Measurements from ENCODE around the gene IL1RN. TPM values are rescaled to one million over a fixed set of nuclear protein-coding genes. Genes with fewer than 3 reads are reported as not detected.

Gene IL1RN
- total and polyA plus RNA-seq, 2 of the 13 experiments (the other 11 are each of a cell fraction or from before 2014, with no cell fraction given) = 21.2 to 101 TPM

- TF ChIP-seq RNF2 (conservative IDR thresholded peaks at IDR 0.05; ENCODE audit: low read depth) (no peak), ZNF850 (CRISPR knock-in tag; conservative IDR thresholded peaks at IDR 0.05) (no peak), ZNF788 (CRISPR knock-in tag; IDR thresholded peaks at IDR 0.05; ENCODE audit: borderline replicate concordance) (peak; percentile 44; the same call in 1 of the 2 replicates), ARHGAP35 (CRISPR knock-in tag; IDR thresholded peaks at IDR 0.05; ENCODE audit: borderline replicate concordance) (0 out of 2 replicates have a peak, but pooled peaks have one; percentile 8), ZHX2 (IDR thresholded peaks at IDR 0.05; ENCODE audit: low read depth) (no peak), ZHX2 (CRISPR knock-in tag; IDR thresholded peaks at IDR 0.05; ENCODE audit: borderline replicate concordance) (no peak), KDM5B (CRISPR knock-in tag; IDR thresholded peaks at IDR 0.05; ENCODE audit: borderline replicate concordance) (peak; percentile 6; the same call in 1 of the 2 replicates), ZNF589 (CRISPR knock-in tag; conservative IDR thresholded peaks at IDR 0.05) (no peak), HNRNPH1 (optimal IDR thresholded peaks at IDR 0.05; ENCODE audit: low read depth, low read length) (no peak), BORCS8-MEF2B (CRISPR knock-in tag; IDR thresholded peaks at IDR 0.05) (0 out of 2 replicates have a peak, but pooled peaks have one; percentile 57), ZNF607 (CRISPR knock-in tag; IDR thresholded peaks at IDR 0.05; ENCODE audit: borderline replicate concordance) (0 out of 2 replicates have a peak, but pooled peaks have one; percentile 7), SP1 (IDR thresholded peaks at IDR 0.05) (no peak), SP1 (CRISPR knock-in tag; IDR thresholded peaks at IDR 0.05) (no peak), ZMYM2 (CRISPR knock-in tag; IDR thresholded peaks at IDR 0.05) (no peak), SRSF9 (IDR thresholded peaks at IDR 0.05; ENCODE audit: borderline replicate concordance, insufficient read depth, low read depth, low read length, poor library complexity, severe bottlenecking) (no peak), ZFP41 (CRISPR knock-in tag; IDR thresholded peaks at IDR 0.05; ENCODE audit: borderline replicate concordance) (no peak), ZNF10 (CRISPR knock-in tag; IDR thresholded peaks at IDR 0.05; ENCODE audit: borderline replicate concordance, low read depth) (no peak), ZNF550 (CRISPR knock-in tag; IDR thresholded peaks at IDR 0.05; ENCODE audit: borderline replicate concordance) (no peak), KLF6 (CRISPR knock-in tag; IDR thresholded peaks at IDR 0.05) (no peak), RXRB (CRISPR knock-in tag; IDR thresholded peaks at IDR 0.05; ENCODE audit: borderline replicate concordance) (peak; percentile 15; the same call in 1 of the 2 replicates)
- TF ChIP-seq, protein P1, sequence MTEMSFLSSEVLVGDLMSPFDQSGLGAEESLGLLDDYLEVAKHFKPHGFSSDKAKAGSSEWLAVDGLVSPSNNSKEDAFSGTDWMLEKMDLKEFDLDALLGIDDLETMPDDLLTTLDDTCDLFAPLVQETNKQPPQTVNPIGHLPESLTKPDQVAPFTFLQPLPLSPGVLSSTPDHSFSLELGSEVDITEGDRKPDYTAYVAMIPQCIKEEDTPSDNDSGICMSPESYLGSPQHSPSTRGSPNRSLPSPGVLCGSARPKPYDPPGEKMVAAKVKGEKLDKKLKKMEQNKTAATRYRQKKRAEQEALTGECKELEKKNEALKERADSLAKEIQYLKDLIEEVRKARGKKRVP (CRISPR knock-in tag; IDR thresholded peaks at IDR 0.05) = no peak
- TF ChIP-seq, protein P2, sequence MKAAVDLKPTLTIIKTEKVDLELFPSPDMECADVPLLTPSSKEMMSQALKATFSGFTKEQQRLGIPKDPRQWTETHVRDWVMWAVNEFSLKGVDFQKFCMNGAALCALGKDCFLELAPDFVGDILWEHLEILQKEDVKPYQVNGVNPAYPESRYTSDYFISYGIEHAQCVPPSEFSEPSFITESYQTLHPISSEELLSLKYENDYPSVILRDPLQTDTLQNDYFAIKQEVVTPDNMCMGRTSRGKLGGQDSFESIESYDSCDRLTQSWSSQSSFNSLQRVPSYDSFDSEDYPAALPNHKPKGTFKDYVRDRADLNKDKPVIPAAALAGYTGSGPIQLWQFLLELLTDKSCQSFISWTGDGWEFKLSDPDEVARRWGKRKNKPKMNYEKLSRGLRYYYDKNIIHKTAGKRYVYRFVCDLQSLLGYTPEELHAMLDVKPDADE (CRISPR knock-in tag; IDR thresholded peaks at IDR 0.05) = no peak
Observed at GRCh38 chr2:113157897-113158753, 30.7 kb downstream of the IL1RN start (continued).
